SK-N-SH (cell line): ENCODE measurements around the gene GPR160. TPM values are rescaled to one million over a fixed set of nuclear protein-coding genes. Genes with fewer than 3 reads are reported as not detected.

ENCODE experiments used
- CTCF ChIA-PET: fragments of 300-600, 350-600 bp; formaldehyde crosslinking; extraction: SDS; loops from one replicate; lab custom pipeline; 2021; lab: Yijun Ruan, JAX
- POLR2A ChIA-PET: fragments of 350-600 bp; sonication (Branson Sonifier 250); formaldehyde crosslinking; extraction: SDS; loops from one replicate; lab custom pipeline; 2020; ENCODE audit warnings: antibody characterized with exemption, inconsistent platforms; lab: Yijun Ruan, JAX
- DNase-seq: peaks from one replicate; pipeline ENCODE4 v3.0.0; 2012
- H2AFZ ChIP-seq: fragments of 200-600 bp; sonication (generic); 2 replicates; pipeline ENCODE4 v1.8.1; 2016; ENCODE audit warnings: antibody characterized with exemption, mild to moderate bottlenecking, low read depth
- H3F3A ChIP-seq: fragments of 200-600 bp; sonication (generic); replicated peaks from 2 replicates; pipeline ENCODE3; 2016; ENCODE audit warnings: antibody characterized with exemption, mild to moderate bottlenecking; ENCODE audit not compliant: insufficient read depth
- H3K27ac ChIP-seq, 2 experiments: fragments of 200-500 bp in 1 of 2; fragments of 200-600 bp in 1 of 2; sonication (Bioruptor generic) in 1 of 2; sonication (generic), shearing (Covaris generic) in 1 of 2; 2 replicates each; pipeline versions ENCODE4 v1.5.1 to v1.6.1; 2014 to 2016; ENCODE audit warnings: low read depth in 2 of 2, inconsistent platforms in 1 of 2, low read length in 1 of 2, mild to moderate bottlenecking in 1 of 2, mixed read lengths in 1 of 2
- H3K27me3 ChIP-seq: fragments of 200-600 bp; sonication (generic), shearing (Covaris generic); 2 replicates; pipeline ENCODE4 v1.6.1; 2016; ENCODE audit warnings: mixed run types; ENCODE audit not compliant: insufficient read depth
- H3K36me3 ChIP-seq, 2 experiments: fragments of 200-500 bp in 1 of 2; fragments of 200-600 bp in 1 of 2; sonication (Bioruptor generic) in 1 of 2; sonication (generic) in 1 of 2; replicated peaks in 1 of 2; 2 replicates each; pipeline versions ENCODE3 to v1.5.1; 2014 to 2016; ENCODE audit warnings: low read length in 1 of 2, mild to moderate bottlenecking in 1 of 2; ENCODE audit not compliant: insufficient read depth in 2 of 2, control insufficient read depth in 1 of 2
- H3K4me1 ChIP-seq, 2 experiments: fragments of 200-500 bp in 1 of 2; fragments of 200-600 bp in 1 of 2; sonication (Bioruptor generic) in 1 of 2; sonication (generic), shearing (Covaris generic) in 1 of 2; 2 replicates each; pipeline versions ENCODE4 v1.5.1 to v1.6.1; 2014 to 2016; ENCODE audit warnings: low read depth in 1 of 2, low read length in 1 of 2, mixed run types in 1 of 2; ENCODE audit not compliant: insufficient read depth in 2 of 2, control insufficient read depth in 1 of 2
- H3K4me2 ChIP-seq: fragments of 200-600 bp; sonication (generic), shearing (Covaris generic); 2 replicates; pipeline ENCODE4 v1.6.1; 2017; ENCODE audit warnings: mixed run types
- H3K4me3 ChIP-seq, 2 experiments: fragments of 200-500 bp in 1 of 2; fragments of 200-600 bp in 1 of 2; sonication (Bioruptor generic) in 1 of 2; sonication (generic), shearing (Covaris generic) in 1 of 2; 2 replicates each; pipeline versions ENCODE4 v1.5.1 to v1.8.1; 2014 to 2016; ENCODE audit warnings: low read depth in 2 of 2, inconsistent platforms in 1 of 2, low read length in 1 of 2, mild to moderate bottlenecking in 1 of 2, mixed read lengths in 1 of 2, moderate library complexity in 1 of 2
- H3K79me2 ChIP-seq: fragments of 200-600 bp; sonication (generic); 2 replicates; pipeline ENCODE4 v1.8.1; 2017; ENCODE audit warnings: mild to moderate bottlenecking; ENCODE audit not compliant: insufficient read depth
- H3K9ac ChIP-seq: fragments of 200-600 bp; sonication (generic); 2 replicates; pipeline ENCODE4 v1.6.1; 2017; ENCODE audit warnings: mixed run types
- H3K9me2 ChIP-seq: fragments of 200-600 bp; sonication (generic); 2 replicates; pipeline ENCODE4 v1.6.1; 2017; ENCODE audit warnings: mixed run types
- H3K9me3 ChIP-seq: fragments of 200-600 bp; sonication (generic); 2 replicates; pipeline ENCODE4 v1.6.1; 2017; ENCODE audit warnings: mixed run types, mild to moderate bottlenecking, moderate library complexity
- H4K20me1 ChIP-seq: fragments of 200-600 bp; sonication (generic); 2 replicates; pipeline ENCODE4 v1.6.1; 2017; ENCODE audit warnings: mild to moderate bottlenecking, mixed run types; ENCODE audit not compliant: insufficient read depth
- RXRA ChIP-seq: IDR thresholded peaks from 2 replicates; pipeline ENCODE4 v1.4.0; 2012; ENCODE audit warnings: low read depth, mild to moderate bottlenecking, borderline replicate concordance
- WGBS: methylation state at CpG from one replicate; pipeline ENCODE4 v1.1.6; 2017; ENCODE audit warnings: low lambda C conversion rate; 5-methylcytosine and 5-hydroxymethylcytosine counted together
- polyA plus RNA-seq, 3 experiments: library from polyadenylated mRNA; depleted of rRNA; stranded (reverse); fragments of >200 nt; gene quantifications; 2 replicates each; pipeline ENCODE4 v1.2.3, GENCODE V29; 2012
- small RNA-seq, 7 experiments: library from RNA; depleted of rRNA; stranded (forward); fragments of <200 nt; gene quantifications; one replicate each; pipeline ENCODE3, GENCODE V24; 2012
- TF ChIP-seq, protein P1 (sequence below): fragments of 150-350 bp; IDR thresholded peaks from 2 replicates; pipeline ENCODE4 v1.6.1; 2017; ENCODE audit warnings: antibody characterized with exemption, low read length, low read depth, borderline replicate concordance

GPR160 gene
- polyA plus RNA-seq, 1 of the 3 experiments (the other 2 are of a cell fraction): 0.31 TPM

DNA sequence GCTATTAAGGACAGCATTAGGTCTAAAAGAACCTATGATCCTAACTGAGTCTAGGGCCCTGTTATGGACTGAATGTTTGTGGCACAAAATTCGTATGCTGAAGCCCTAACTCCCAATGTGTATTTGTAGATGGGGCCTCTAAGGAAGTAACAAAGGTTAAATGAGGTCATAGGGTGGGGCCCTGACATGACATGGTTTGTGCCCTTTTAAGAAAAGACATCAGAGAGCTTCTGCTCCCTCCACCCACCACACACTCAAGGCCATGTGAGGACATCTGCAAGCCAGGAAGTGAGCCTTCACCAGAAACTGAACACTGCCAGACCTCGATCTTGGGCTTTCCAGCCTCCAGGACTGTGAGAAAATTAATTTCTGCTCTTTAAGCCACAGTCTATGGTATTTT lies 94.5 kb downstream of the GPR160 start:
- ChIA-PET CTCF (interaction anchor here (1.0 kb wide), 1 partner anchor 16 kb away, joined by 3 read pairs; no protein-coding TSS in a partner anchor), POLR2A (no interaction called here)
- DNase-seq: no peak
- Histone ChIP-seq H3K36me3 (peaks cover 54 to 88% of the 10 kb centered on the region in 2 experiments), H3K4me3 (no peak overlapping the region), H3K79me2 (peaks cover 10% of the 10 kb centered on the region), H3K9ac (no peak overlapping the region), H3K9me3 (no peaks in the 10 kb centered on the region)
- TF ChIP-seq, protein P1, sequence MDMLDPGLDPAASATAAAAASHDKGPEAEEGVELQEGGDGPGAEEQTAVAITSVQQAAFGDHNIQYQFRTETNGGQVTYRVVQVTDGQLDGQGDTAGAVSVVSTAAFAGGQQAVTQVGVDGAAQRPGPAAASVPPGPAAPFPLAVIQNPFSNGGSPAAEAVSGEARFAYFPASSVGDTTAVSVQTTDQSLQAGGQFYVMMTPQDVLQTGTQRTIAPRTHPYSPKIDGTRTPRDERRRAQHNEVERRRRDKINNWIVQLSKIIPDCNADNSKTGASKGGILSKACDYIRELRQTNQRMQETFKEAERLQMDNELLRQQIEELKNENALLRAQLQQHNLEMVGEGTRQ: no peak
- no peak for TF ChIP-seq RXRA
- TF ChIP-seq, all 33 proteins: peak for 0
- H2AFZ ChIP-seq: no peak overlapping the region
- no peaks in the 10 kb centered on the region for H3K27me3 ChIP-seq
- no peaks in the 10 kb centered on the region for H3K9me2 ChIP-seq
- H4K20me1 ChIP-seq: no peaks in the 10 kb centered on the region
- H3K27ac ChIP-seq: no peak overlapping the region
- no peak overlapping the region for H3K4me2 ChIP-seq
- H3F3A ChIP-seq: peaks cover 8% of the 10 kb centered on the region
- 92% methylated on average over 2 of the region's 2 CpGs for WGBS
- no peaks in the 10 kb centered on the region; a peak in 1 of 4 replicates for H3K4me1 ChIP-seq

Small RNAs within 50 kb of the gene (small RNA-seq; reads per million reads assigned to genes)
- 0 reads per million in 7 experiments for gene RNU4-38P

Other genes starting within 250 kb of the GPR160 start
- gene LRRIQ4, start 225.1 kb upstream of the GPR160 start, polyA plus RNA-seq (2012; rRNA removed): not detected in 2 replicates
- gene LRRC34, start 225.1 kb upstream of the GPR160 start, polyA plus RNA-seq (2012; rRNA removed): 1.6 and 2.6 TPM in 2 replicates
- not detected in 2 replicates for gene LRRC31, start 168.1 kb upstream of the GPR160 start, polyA plus RNA-seq (2012; rRNA removed)
- gene SAMD7, start 126.4 kb upstream of the GPR160 start, polyA plus RNA-seq (2012; rRNA removed): not detected in 2 replicates
- gene SEC62, start 71.2 kb upstream of the GPR160 start, polyA plus RNA-seq (2012; rRNA removed): 15.0 and 21.7 TPM in 2 replicates
- gene PHC3, start 143.7 kb downstream of the GPR160 start, polyA plus RNA-seq (2012; rRNA removed): 9.2 and 12.5 TPM in 2 replicates
- gene PRKCI, start 184.4 kb downstream of the GPR160 start, polyA plus RNA-seq (2012; rRNA removed): 10.1 and 16.0 TPM in 2 replicates